ENCODE results near the gene GTF2I. TPM values are rescaled to one million over a fixed set of nuclear protein-coding genes. Genes with fewer than 3 reads are reported as not detected.

The GTF2I gene
- total RNA-seq, 1 donor from 2014 or later: 168 TPM

- no peak for FAIRE-seq
Observed at GRCh38 chr7:74619235-74619860, 38.2 kb upstream of the GTF2I start.

GRCh38 chr7:74622228-74622749 lies 35.2 kb upstream of the GTF2I start:
- Histone ChIP-seq H3K27ac (ENCODE audit: low read depth, low read length) (no peak overlapping the region), H3K79me2 (ENCODE audit: insufficient read depth, low read length) (no peaks in the 10 kb centered on the region), H3K27me3 (ENCODE audit: insufficient read depth, low read length) (no peaks in the 10 kb centered on the region), H3K4me3 (ENCODE audit: insufficient read depth, low read depth, low read length) (no peak overlapping the region), H3K36me3 (ENCODE audit: insufficient read depth, low read length) (no peaks in the 10 kb centered on the region), H3K9me3 (ENCODE audit: insufficient read depth, low read depth, low read length) (no peaks in the 10 kb centered on the region), H2AFZ (ENCODE audit: low read depth, low read length) (no peak overlapping the region), H3K9ac (ENCODE audit: low read length) (no peak overlapping the region), H3K4me1 (ENCODE audit: insufficient read depth, low read length) (no peaks in the 10 kb centered on the region), H3K4me2 (ENCODE audit: low read length) (no peak overlapping the region), H4K20me1 (ENCODE audit: insufficient read depth, low read length) (no peaks in the 10 kb centered on the region)
- Mint-ChIP-seq H3K27me3 (ENCODE audit: low read depth, unreplicated experiment) (peaks cover 3% of the 10 kb centered on the region), H3K9me3 (ENCODE audit: unreplicated experiment) (no peaks in the 10 kb centered on the region), H3K27ac (ENCODE audit: unreplicated experiment) (no peak overlapping the region), H3K36me3 (ENCODE audit: low read depth, unreplicated experiment) (no peaks in the 10 kb centered on the region), H3K4me1 (ENCODE audit: low read depth, unreplicated experiment) (peaks cover 4% of the 10 kb centered on the region), H3K4me3 (ENCODE audit: unreplicated experiment) (no peak overlapping the region)
- FAIRE-seq: no peak
- TF ChIP-seq EZH2 (IDR thresholded peaks at IDR 0.05; ENCODE audit: insufficient read depth, low read length): no peak
- TF ChIP-seq CTCF (IDR thresholded peaks at IDR 0.05; ENCODE audit: insufficient read depth, low read depth, low read length): no peak
- DNase-seq (ENCODE audit: low read depth): no peak

More at GRCh38 chr7:74619235-74619860, 38.2 kb upstream of the GTF2I start:
- Mint-ChIP-seq H3K27ac (ENCODE audit: unreplicated experiment) (no peak overlapping the region), H3K27me3 (ENCODE audit: low read depth, unreplicated experiment) (peaks cover 3% of the 10 kb centered on the region), H3K36me3 (ENCODE audit: low read depth, unreplicated experiment) (no peaks in the 10 kb centered on the region), H3K4me1 (ENCODE audit: low read depth, unreplicated experiment) (peaks cover 7% of the 10 kb centered on the region), H3K9me3 (ENCODE audit: unreplicated experiment) (no peaks in the 10 kb centered on the region), H3K4me3 (ENCODE audit: unreplicated experiment) (no peak overlapping the region)
- DNase-seq (ENCODE audit: low read depth): no peak
- Histone ChIP-seq H4K20me1 (ENCODE audit: insufficient read depth, low read length) (no peaks in the 10 kb centered on the region), H3K4me1 (ENCODE audit: insufficient read depth, low read length) (no peaks in the 10 kb centered on the region), H3K9ac (ENCODE audit: low read length) (no peak overlapping the region), H3K9me3 (ENCODE audit: insufficient read depth, low read depth, low read length) (no peaks in the 10 kb centered on the region), H3K79me2 (ENCODE audit: insufficient read depth, low read length) (no peaks in the 10 kb centered on the region), H3K4me3 (ENCODE audit: insufficient read depth, low read depth, low read length) (no peak overlapping the region), H3K36me3 (ENCODE audit: insufficient read depth, low read length) (no peaks in the 10 kb centered on the region), H3K27me3 (ENCODE audit: insufficient read depth, low read length) (no peaks in the 10 kb centered on the region), H2AFZ (ENCODE audit: low read depth, low read length) (no peak overlapping the region), H3K4me2 (ENCODE audit: low read length) (no peak overlapping the region), H3K27ac (ENCODE audit: low read depth, low read length) (no peak overlapping the region)
- TF ChIP-seq CTCF (IDR thresholded peaks at IDR 0.05; ENCODE audit: insufficient read depth, low read depth, low read length) (no peak), EZH2 (IDR thresholded peaks at IDR 0.05; ENCODE audit: insufficient read depth, low read length) (no peak)

GRCh38 chr7:74623135-74623534 lies 34.4 kb upstream of the GTF2I start:
- Histone ChIP-seq H3K27me3 (ENCODE audit: insufficient read depth, low read length) (no peaks in the 10 kb centered on the region), H3K4me1 (ENCODE audit: insufficient read depth, low read length) (no peaks in the 10 kb centered on the region), H3K4me3 (ENCODE audit: insufficient read depth, low read depth, low read length) (no peak overlapping the region), H3K9me3 (ENCODE audit: insufficient read depth, low read depth, low read length) (no peaks in the 10 kb centered on the region), H3K4me2 (ENCODE audit: low read length) (no peak overlapping the region), H3K27ac (ENCODE audit: low read depth, low read length) (no peak overlapping the region), H3K36me3 (ENCODE audit: insufficient read depth, low read length) (no peaks in the 10 kb centered on the region), H3K9ac (ENCODE audit: low read length) (no peak overlapping the region), H2AFZ (ENCODE audit: low read depth, low read length) (no peak overlapping the region), H4K20me1 (ENCODE audit: insufficient read depth, low read length) (no peaks in the 10 kb centered on the region), H3K79me2 (ENCODE audit: insufficient read depth, low read length) (no peaks in the 10 kb centered on the region)
- no peak for DNase-seq (ENCODE audit: low read depth)
- Mint-ChIP-seq H3K27me3 (ENCODE audit: low read depth, unreplicated experiment) (peaks cover 3% of the 10 kb centered on the region), H3K36me3 (ENCODE audit: low read depth, unreplicated experiment) (no peaks in the 10 kb centered on the region), H3K9me3 (ENCODE audit: unreplicated experiment) (no peaks in the 10 kb centered on the region), H3K4me1 (ENCODE audit: low read depth, unreplicated experiment) (peaks cover 4% of the 10 kb centered on the region), H3K4me3 (ENCODE audit: unreplicated experiment) (no peak overlapping the region), H3K27ac (ENCODE audit: unreplicated experiment) (no peak overlapping the region)
- TF ChIP-seq CTCF (IDR thresholded peaks at IDR 0.05; ENCODE audit: insufficient read depth, low read depth, low read length): no peak
- no peak for TF ChIP-seq EZH2 (IDR thresholded peaks at IDR 0.05; ENCODE audit: insufficient read depth, low read length)
- no peak for FAIRE-seq
